Omental fat pad (tissue), 4 donors: ENCODE measurements around the gene CHAF1A. TPM values are rescaled to one million over a fixed set of nuclear protein-coding genes. Genes with fewer than 3 reads are reported as not detected.

ENCODE experiments used
- ATAC-seq: fragments of 150-250 bp; one replicate; pipeline ENCODE4 v1.9.1; 2016; ENCODE audit warnings: mild to moderate bottlenecking, moderate library complexity; ENCODE audit not compliant: low FRiP score
- DNase-seq: peaks from one replicate; pipeline ENCODE4 v3.0.0-alpha.2; 2019; ENCODE audit warnings: low spot score
- CTCF ChIP-seq, 3 donors: fragments of 450-650 bp; IDR thresholded peaks; one replicate each; pipeline ENCODE4 v1.5.1; 2016 to 2017; ENCODE audit warnings: antibody characterized with exemption in 3 of 3, mild to moderate bottlenecking in 3 of 3, moderate library complexity in 2 of 3
- total RNA-seq, 4 donors: library from RNA; depleted of rRNA; stranded (reverse); fragments of >200 nt; gene quantifications; one replicate each; pipeline ENCODE4 v1.1.0, GENCODE V29; 2016

CHAF1A gene
- total RNA-seq, 4 donors from 2014 or later, result 3.9 to 6.5 (median 4.1) TPM

DNA sequence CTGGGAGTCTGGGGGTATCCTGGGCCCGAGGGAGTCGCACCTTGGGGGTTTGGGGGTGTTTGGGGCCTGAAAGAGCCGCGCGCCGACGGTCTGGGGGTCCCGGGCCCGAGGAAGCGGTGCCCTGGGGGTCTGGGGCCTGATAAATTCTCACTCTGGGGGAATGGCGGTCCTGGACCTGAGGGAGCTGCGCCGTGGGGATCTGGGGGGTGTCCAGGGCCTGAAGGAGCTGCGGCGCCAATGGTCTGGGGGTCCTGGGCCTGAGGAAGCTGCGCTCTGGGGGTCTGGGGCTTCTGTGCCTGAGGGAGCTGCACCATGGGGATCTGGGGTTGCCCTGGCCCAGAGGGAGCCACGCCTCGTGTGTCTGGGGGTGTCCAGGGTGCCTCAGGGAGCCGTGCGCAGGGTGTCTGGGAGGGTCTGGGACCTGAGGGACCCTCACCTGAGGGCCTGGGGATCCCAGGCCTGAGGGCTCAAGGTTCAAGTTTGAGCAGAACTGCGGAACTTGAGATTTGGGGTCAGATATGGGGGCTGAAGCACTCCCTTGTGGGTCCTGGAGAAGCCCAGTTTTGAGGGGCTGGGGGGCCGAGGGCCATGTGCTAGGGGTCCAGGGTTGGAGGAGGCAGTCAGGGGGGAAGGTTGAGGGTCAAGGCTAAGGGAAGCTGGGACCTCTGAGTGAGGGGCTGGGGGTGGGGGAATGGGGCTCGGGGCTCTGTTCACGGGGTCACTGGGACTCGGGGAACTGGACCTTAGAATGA lies 70.7 kb downstream of the CHAF1A start:
- no peak for TF ChIP-seq CTCF (IDR thresholded peaks at IDR 0.05)
- DNase-seq, result no peak
- ATAC-seq, result no peak

- TF ChIP-seq CTCF (IDR thresholded peaks at IDR 0.05), result no peak
- no peak for DNase-seq
- no peak for ATAC-seq
These were observed 71.5 kb downstream of the CHAF1A start for GRCh38 chr19:4473763-4474513.

DNA sequence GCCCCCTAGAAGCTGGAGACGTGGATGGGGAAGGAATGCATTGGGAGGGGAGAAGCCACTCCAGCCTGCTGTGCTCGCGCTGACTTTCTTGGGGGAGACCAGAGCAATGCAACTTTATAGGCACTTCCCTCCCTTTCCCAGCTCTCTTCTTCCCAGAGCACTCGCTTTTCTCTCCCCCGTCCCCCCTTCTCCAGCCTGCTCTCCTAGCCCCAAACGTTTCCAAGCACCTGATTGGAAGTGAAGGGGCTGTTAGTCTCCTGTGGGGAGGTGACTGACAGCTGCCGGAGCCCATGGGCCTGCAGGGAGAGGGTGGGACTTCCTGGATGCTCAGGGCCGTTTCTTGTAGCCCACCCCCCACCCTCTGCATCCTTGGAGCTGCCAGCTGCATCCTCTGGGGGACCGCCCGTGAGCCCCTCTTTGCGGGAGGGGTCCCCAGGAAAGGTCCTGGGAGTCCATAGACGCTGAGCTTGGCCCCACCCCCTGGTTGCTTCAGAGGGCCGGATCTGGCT lies 72.1 kb downstream of the CHAF1A start:
- ATAC-seq, result no peak
- no peak for TF ChIP-seq CTCF (IDR thresholded peaks at IDR 0.05)
- DNase-seq, result no peak

- DNase-seq (no peak), ATAC-seq (no peak)
- TF ChIP-seq CTCF (IDR thresholded peaks at IDR 0.05), result no peak
These were observed 74.8 kb downstream of the CHAF1A start for GRCh38 chr19:4477034-4477801.

GRCh38 chr19:4482721-4483364 lies 80.4 kb downstream of the CHAF1A start:
- TF ChIP-seq CTCF (IDR thresholded peaks at IDR 0.05), result no peak
- DNase-seq (no peak), ATAC-seq (no peak)

DNA sequence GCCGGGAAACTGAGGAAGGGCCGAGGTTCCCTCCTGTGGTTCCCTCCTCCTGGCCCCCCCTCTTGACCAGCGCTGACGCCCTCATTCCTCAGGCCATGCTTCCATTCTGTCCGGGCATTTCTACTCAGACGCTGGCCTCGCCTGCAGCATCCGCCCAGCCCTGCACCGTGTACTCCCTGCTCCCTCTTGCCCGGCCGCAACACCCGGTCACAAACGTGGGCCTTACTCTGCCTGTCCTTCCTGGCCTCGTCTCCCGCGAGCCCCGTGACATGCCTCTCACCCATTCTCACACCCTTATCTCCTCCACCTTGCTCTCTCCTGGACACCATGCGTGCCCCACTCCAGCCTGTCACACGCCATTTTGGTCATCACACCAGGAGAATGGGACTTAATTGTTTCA lies 80.9 kb downstream of the CHAF1A start:
- no peak for ATAC-seq
- no peak for TF ChIP-seq CTCF (IDR thresholded peaks at IDR 0.05)

More for the DNA sequence above, 80.9 kb downstream of the CHAF1A start:
- no peak for DNase-seq
